ENCODE data around the gene AP3D1.
"Not testable (repeated sequence)": the region's sequence is repeated elsewhere in the genome, so short reads cannot be mapped to it uniquely, and the experiment has no call there.

The AP3D1 gene

DNA sequence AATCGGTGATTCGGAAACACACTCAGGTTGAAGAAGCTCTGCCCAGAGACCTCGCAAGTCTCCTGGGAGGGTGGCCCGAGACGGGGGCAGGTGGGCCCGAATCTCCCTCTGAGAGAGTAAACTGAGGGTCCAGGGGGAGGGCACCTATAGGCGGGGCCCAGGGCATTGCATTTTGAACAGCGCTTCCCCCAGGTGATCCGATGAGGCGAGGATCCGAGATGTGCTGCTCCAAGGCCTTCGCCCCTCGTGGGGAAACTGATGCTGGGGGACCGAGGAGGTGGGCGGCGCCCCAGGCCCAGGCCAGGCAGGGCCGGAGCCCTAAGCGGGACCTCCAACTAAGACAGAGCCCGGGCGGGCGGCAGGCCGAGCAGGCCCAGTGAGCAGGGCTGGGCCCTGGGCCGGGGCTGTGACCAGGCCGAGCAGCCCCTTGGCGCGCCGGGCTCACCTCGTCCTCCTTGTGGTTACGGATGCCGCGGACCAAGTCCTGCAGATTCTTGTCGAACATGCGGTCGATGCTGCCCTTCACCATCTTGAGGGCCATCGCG lies 500 bp downstream of the AP3D1 start:
- no peak for DNase-seq (ENCODE audit: low spot score)

DNA sequence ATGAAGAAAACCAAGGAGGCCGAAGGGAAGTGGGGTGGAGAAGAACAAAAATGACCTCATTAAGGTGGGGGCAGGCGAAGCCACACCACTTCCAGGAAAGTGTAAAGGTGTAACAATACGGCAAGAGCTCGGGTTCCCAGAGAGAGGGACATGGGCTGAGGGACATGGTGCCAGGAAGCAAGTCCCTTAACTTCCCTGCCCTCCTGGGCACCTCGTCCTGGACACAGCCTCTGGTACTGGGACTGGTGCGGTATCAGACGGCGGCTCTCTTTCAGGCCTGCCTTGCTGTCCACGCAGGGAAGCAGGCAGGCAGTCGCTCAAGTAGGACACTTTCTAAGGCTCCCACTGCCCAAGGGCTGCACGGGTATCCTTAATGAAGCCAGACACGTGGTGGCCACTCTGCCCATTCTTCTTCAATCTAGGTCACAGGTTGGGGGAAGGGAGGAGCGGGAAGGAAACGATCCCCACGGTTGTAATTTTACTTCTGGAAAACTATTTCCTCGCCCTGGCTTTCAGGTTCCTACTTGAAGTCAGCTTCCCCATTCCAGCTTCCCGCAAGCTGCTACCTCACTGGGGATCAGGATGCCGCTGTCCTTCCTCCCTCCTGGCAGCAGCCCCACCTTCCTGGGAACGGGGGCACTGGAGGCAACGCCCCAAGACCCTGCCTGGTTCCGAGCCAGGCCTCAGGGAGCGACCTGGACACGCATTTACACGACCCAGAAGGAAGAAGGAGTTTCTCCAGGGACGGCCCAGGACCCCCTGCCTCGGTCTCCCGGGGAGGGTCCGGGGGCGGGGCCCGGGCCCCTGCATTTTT lies 1.2 kb downstream of the AP3D1 start:
- DNase-seq (ENCODE audit: low spot score), result no peak

DNA sequence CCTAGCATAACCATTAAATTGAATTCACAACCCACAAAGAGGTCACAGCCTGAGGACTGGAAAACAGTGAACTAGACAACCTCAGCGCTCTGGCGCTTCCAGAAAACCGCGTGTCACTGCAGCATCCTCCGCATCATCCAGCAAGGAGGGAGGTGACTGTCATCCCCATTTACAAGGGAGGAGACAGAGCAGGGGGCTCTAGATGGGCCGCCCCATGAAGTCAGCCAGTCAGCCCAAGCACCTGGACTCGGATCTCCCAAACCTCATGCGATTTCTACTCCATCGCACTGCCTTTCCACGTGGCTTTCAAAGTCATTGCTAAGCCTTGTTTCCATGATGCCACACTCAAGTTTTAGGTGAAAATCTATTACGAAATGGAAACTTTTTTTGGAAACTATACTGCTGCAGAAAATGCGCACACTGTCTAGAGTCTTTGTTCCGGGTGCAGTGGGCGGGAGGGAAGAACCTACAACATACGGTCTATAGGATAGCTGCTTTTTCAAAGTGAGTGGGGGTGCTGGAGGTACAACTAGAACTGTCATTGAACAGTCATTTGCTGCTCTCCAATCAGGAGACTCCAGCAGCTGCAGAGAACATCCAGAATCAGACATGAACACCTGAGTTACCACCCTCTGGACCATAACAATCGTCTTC lies 2.8 kb downstream of the AP3D1 start:
- DNase-seq (ENCODE audit: low spot score), result no peak

DNA sequence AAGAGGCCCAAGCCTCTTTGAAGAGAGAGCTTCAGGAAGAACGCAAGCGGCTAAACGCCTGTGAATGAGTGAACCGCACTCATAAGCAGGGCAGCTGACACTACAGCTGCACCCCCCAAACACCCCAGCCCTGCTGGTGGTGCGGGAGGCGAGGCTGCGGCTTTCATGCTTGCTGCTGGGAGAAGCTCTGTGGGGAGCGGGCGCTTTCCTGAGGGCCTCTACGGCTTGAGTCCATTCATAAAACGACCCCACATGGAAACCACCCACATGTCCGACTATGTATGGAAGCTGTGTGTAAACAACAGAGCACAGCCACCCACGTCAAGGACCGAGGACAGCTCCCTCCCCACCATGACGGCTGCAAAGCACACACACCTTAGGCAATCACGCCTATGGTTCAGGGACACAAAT lies 5.5 kb downstream of the AP3D1 start:
- DNase-seq (ENCODE audit: low spot score), result no peak

DNA sequence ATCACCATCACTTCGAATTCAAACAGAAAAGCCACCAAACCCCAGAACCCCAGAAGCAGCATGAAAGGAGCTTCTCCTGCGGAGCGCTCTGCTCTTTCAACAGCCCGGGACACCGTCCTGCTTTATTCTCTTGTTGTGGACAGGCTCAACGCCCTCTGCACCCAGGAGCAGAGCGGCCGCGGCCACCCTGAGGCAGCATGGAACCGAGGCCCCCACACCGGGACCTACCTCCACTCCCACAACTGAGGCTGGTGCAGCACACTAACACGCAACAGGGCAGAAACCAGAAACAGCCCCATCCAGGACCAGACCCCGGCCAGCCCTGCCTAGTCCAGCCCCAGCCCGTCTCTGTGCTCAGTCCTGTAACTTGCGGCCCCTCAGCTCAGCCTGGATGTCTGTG lies 7.2 kb downstream of the AP3D1 start:
- DNase-seq (ENCODE audit: low spot score), result no peak

DNA sequence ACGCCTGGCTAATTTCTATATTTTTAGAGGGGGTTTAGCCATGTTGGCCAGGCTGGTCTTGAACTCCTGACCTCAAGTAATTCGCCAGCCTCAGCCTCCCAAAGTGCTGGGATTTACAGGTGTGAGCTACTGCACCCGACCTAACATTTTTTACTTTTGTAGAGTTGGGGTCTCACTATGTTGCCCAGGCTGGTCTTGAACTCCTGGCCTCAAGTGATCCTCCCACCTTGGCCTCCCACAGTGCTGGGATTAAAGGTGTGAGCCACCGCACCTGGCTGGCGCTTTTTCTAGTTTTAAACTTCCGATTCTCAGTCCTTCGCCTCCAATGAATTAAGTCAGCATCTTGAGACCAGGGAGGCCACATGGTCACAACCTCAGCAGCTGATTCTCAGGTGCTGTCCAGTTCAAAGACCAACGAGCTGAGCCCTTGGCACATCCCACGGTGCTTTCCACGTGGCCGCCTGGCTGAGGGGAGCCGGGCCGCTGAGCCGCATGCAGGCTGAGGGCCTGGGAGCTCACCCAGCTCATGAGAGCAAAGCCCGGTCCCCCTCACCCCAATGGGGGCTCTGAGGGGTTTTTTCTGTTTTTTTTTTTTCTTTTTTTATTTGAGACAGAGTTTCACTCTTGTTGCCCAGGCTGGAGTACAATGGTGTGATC lies 9.1 kb downstream of the AP3D1 start:
- DNase-seq (ENCODE audit: low spot score), result no peak

DNA sequence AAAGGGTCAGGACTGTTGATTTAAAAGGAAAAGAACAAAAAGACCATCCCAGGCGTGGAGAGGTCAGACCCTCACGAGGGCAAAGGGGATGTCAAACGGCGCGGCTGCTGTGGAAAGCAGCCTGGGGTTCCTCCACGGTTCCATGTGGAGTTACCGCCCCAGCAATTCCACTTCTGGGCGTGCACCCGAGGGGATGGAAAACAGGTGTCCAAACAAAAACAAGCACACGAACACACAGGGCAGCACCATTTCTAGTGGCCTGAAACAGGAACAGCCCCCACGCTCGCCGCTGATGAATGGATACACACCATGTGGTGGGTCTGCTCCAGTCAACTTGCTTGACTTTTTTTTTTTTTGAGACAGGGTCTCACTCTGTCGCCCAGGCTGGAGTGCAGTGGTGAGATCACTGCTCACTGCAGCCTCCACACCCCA lies 11.2 kb downstream of the AP3D1 start:
- DNase-seq (ENCODE audit: low spot score), result no peak

DNA sequence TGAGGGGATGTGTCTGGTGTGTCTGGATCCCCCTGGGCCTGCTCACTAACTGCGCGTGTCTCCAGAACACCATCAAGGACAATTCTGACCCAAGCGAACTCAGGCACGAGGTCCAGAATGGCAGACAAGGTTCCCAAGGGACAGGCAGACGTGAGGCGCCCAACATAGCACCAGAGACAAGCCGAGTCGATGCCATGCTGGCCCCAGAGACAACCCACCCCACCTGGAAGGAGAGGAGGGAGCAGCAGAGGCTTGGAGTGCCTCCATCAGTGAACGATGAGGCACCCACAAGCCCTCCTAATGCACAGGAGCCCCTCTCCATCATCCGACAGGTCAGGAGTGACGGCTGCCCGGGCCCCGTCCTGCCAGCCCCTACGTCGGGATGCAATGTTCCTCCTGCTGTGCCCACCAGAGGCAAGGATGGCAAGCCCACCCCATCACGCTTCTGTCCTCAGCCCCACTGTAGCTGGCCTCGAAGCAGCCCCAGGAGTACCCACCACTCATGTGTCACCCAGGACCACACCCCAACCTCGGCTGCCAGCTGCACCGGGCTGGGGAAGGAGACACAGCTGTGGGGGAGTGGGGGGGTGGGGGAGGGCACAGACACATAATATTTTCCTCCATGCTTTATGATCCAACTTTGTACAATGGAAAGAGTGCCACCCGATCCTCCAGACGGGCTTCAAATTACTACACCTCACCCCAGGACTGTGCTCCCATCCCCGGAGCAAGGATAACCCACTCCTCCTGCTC lies 11.8 kb downstream of the AP3D1 start:
- no peak for DNase-seq (ENCODE audit: low spot score)

DNA sequence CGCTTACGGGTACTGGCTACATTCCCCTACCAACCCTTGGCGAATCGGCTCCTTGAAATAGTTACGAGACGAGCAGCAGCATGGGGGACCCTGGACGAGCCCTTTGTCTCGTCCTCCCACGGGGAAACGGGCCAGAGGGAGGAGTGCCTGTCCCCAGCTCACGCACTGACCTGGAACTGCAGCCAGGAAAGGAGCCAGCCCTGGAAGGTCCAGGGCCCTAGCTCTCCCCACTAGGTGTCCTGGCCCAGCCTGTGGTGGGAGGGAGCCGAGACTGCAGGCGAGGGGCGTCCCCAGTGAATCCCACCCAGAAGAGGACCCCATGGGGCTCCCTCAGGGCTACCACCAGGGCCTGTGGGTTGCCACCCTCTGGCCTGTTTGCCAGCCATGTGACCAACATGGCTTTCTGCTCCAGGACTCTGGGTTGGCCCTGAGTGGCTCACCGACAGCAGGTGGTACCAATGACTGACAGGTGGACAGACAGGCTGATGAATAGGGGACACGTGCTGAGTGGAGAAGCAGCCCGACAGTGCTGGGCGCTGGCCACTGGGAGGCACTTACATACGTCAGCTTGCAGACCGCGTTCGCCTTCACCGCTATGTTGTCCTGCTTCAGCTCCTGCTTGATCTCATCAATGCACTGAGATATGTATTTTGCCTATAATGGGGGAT lies 13.2 kb downstream of the AP3D1 start:
- DNase-seq (ENCODE audit: low spot score), result no peak

DNA sequence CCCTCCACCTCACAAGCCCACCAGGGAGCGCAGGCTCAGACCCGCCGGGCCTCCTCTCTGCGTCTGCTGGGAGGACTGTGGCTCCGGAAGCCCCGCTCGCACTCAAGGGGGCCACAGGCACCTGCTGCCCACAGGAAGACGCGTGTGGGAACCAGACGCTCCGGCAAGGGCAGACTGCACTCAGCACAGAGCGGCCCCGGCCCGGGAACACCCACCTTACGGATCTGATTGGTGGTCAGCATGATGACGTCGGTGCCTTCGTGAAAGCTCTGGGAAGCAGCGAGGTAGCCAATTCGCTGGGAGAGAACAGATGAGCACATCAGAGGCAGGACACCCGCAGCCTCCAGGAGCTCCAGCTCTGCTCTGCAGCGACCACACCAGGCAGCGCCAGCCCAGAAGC lies 14.6 kb downstream of the AP3D1 start:
- DNase-seq (ENCODE audit: low spot score), result no peak

DNA sequence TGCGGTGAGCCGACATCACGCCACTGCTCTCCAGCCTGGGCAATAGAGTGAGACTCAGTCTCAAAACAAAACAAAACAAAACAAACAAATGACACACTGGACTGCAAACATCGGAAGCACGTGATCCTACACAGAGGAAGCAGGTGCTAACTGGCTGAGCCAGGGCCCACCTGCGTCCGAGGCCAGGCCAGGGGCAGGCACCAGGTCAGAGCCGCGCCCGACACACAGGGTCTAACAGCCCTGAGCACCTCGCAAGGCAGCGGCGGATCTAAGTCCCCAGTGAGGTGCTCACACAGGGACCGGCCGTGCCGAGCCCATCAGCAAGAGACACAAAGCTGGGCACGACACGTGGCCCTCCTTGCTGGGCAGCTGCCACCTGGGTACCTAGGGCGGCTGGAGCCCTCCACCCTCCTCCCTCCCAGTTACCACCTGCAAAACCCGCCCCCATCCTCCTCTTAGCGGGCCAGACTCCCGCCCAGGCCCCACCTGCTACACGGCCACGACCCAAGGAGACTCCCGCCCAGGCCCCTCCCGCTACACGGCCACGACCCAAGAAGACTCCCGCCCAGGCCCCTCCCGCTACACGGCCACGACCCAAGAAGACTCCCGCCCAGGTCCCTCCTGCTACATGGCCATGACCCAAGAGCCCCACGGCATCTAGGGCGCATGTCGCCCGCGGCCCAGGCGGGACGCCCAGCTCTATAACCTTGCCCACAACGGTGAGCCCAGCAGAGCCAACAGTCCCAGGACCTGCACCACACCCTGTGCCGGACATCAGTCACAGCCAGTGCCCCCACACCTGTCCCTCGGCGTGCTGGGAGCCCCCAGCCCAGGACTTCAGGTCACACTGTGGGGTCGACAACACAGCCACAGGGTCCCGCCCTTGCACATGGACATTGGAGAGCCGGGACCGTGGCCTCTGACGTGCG lies 15.6 kb downstream of the AP3D1 start:
- no peak for DNase-seq (ENCODE audit: low spot score)

DNA sequence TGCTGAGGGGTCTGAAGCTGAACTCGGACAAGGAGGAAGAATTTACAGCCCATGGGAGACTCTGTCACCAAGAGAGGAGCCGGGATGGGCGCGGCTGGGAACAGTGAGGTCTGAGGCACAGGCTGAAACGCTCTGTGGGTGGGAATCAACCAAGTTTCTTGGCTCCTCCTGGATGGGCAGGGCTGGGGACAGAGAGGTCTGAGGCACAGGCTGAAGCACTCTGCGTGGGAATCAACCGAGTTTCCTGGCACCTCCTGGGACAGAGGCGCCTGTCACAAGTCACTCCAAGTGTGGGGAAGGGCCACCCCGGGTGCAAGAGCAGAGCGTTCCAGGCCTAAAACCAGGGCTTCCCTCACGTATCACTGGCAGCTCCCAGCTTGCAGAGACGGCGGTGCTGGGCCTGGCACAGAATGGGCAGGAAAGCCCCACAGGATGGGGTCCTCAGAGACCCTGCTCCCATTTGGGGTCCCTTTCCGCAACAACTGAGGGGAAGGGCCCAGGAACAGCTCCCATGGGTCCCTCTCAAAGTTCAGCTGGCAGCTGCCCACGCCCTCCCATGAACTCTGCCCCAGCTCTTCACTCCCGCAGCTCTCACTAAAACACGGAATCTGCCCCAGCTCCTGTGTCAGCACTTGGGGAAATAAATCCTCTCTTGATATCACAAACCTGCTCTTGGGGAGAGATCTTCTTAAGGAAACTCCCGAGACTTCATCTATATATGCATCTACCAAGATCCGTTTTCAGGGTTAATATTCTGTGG lies 18.5 kb downstream of the AP3D1 start:
- no peak for DNase-seq (ENCODE audit: low spot score)

DNA sequence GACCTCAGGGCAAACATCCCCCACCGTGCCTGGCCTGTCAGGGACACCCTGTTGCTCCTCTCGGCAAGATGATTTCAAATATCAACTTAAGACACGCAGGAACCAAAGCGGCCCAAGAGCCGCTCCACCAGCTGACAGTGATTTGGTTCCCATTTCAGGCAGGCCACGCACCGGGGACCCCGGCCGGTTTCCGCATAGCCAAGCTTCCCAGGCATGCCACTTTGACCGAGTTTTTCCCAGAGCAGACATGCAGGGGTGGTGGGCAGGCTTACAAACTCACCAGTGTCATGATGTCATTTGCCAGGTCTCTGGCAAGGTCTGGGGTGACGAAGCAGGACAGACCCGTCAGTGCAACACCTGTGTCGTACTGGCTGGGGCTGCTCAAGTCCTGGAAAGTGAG lies 19.2 kb downstream of the AP3D1 start:
- DNase-seq (ENCODE audit: low spot score), result no peak

DNA sequence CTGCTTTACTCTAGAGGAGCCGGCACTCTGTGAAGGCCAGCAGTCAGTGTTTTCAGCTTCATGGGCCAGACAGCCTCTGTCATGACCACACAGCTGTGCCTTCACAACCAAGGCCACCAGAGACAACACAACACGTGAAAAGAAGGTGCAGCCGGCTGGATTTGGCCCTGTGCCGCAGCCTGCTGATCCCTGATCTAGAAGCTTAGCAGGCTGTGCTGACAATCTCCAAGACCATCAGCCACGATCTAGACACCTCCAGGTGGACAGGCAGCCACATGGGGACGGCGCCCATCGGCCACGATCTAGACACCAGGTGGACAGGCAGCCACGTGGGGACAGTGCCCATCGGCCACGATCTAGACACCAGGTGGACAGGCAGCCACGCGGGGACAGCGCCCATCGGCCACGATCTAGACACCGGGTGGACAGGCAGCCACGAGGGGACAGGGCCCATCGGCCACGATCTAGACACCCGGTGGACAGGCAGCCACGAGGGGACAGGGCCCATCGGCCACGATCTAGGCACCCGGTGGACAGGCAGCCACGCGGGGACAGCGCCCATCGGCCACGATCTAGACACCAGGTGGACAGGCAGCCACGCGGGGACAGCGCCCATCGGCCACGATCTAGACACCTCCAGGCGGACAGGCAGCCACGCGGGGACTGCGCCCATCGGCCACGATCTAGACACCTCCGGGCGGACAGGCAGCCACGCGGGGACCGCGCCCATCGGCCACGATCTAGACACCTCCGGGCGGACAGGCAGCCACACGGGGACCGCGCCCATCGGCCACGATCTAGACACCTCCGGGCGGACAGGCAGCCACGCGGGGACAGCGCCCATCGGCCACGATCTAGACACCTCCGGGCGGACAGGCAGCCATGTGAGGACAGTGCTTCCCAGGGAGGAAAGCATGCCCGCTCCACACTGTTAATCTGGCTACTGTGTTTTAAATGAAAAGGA lies 20.1 kb downstream of the AP3D1 start:
- DNase-seq (ENCODE audit: low spot score), result not testable (repeated sequence)

DNA sequence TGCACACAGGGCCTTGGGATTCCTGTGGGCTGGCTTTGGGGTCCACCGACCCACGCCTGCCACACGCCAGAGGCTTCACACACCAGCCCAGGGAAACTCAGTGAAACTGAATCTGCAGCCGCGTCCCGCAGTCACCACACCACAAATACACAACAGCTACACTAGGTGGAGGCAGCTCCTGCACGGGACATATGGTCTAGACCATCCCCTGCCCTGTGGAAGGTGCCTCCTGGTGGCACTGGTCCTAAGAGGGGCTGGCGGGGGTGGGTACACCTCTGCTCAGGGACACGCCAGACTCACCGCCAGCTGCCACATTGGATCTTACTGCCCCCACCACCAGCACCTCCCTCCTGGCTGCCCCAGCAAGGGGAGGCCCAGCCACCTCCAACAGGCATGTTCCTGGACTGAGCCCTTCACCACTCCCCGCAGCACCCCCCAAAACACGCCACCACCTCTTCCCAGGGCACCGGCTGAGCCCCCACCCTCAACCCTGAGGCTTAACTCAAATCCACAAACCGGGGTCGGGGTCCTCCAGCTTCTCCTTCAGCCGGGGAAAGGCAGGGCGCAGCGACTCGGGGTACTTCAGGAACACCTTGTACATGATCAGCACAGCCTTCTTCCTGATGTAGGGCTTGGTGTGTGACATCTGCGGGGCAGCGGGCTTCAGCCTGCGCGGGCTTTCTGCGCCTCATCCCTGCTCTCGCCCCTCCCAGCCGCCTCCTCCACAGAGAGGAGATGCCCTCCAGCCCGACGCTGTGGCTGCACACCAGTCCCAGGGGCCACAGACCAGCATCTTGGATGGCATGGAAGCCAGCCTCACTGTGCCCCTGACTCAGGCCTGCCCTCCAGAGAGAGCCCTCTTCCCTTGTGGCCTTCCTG lies 21.2 kb downstream of the AP3D1 start:
- DNase-seq (ENCODE audit: low spot score), result no peak

DNA sequence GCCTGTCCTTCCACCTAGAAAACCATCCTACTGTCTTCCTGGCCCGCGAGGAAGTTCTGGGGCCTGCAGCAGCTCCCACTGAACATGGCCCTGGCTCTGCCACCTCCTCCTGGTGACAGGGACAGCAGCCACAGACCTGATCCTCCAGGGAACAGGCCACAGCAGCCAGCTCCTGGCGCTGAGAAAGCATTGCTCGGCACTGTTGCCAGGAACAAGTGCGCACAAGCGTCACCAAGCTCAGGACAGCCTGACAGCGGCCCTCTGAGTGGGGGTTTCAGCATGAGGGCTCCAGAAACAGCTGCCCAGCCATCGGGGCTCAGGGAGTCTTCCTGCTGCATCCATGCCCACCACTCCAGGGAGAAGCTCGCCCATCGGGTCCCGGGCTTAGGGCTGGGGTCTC lies 21.9 kb downstream of the AP3D1 start:
- DNase-seq (ENCODE audit: low spot score), result no peak

DNA sequence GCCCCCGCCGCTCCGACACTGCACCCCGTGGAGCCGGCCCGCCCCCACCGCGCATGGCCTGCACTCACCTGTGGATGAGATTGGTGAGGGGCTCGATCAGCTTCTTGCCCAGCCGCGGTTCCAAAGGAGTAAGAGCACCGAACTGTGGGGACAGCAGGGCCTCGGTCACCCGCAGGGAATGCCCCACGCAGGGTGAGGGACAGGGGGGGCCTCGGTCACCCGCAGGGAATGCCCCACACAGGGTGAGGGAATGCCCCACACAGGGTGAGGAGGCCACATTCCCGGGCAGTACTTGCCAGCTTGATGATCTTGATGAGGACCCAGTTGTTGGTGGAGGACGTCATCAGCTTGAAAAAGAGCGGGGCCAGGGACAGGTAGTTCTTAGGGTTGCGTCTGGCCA lies 22.3 kb downstream of the AP3D1 start:
- DNase-seq (ENCODE audit: low spot score), result no peak

DNA sequence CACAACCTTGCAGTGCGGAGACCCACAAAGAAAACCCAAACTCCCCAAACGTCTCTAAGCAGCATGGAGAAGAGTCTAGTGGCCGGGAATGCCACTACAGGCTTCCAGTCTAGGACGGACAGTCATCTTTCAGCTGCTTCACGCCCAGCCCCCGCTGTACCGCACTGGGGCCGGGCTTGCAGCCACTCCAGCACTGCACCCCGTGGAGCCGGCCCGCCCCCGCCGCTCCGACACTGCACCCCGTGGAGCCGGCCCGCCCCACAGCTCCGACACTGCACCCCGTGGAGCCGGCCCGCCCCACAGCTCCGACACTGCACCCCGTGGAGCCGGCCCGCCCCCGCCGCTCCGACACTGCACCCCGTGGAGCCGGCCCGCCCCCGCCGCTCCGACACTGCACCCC lies 23.1 kb downstream of the AP3D1 start:
- not testable (repeated sequence) for DNase-seq (ENCODE audit: low spot score)
